Measurements from ENCODE around the gene PAPOLA. TPM values are rescaled to one million over a fixed set of nuclear protein-coding genes. Genes with fewer than 3 reads are reported as not detected.

The PAPOLA gene
- total and polyA plus RNA-seq, 9 of the 15 experiments (the other 6 are each of a cell fraction or from before 2014, with no cell fraction given), result 51.1 to 199 (median 95.8) TPM

DNA sequence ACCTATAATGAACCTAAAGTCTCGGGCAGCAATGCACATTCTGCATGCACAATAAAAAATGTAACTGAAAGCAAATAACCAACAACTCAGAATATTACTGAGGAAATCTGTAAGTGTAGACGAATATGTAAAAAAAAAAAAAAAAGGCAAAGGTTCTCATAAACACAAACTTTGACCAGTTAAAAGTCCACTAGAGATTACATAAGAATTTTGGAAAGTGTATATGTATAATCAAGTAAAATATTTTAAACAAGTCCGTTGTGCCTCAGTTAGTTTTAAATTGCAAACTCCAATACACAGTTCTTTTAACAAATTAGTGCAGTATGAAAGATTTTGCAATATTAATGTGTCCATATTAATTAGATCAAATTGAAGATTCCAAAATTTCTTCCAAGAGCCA, 35.3 kb upstream of the PAPOLA start:
- Histone ChIP-seq H2AFZ (ENCODE audit: low read depth, low read length) (no peak overlapping the region), H3K79me2 (ENCODE audit: control insufficient read depth, insufficient read depth, low read length) (no peaks in the 10 kb centered on the region), H3K9me1 (ENCODE audit: control insufficient read depth, insufficient read depth, low read length) (no peaks in the 10 kb centered on the region), H3K36me3 (ENCODE audit: control insufficient read depth, insufficient read depth, low read length) (no peaks in the 10 kb centered on the region), H3K4me1 (replicated peaks in 1 of 2; ENCODE audit: control insufficient read depth in 2 of 2, insufficient read depth in 2 of 2, low read length in 2 of 2) (no peaks in the 10 kb centered on the region), H3K9ac (ENCODE audit: insufficient read depth in 1 of 2, low read depth in 2 of 2, low read length in 2 of 2) (no peak overlapping the region), H3K27ac (ENCODE audit: extremely low read depth, low read depth, low read length) (no peak overlapping the region), H3K9me3 (replicated peaks; ENCODE audit: control insufficient read depth, insufficient read depth, low read depth, low read length) (no peaks in the 10 kb centered on the region), H3K4me3 (no peak overlapping the region), H4K20me1 (replicated peaks; ENCODE audit: control insufficient read depth, insufficient read depth, low read length) (no peaks in the 10 kb centered on the region), H3K4me2 (ENCODE audit: insufficient read depth, low read length) (no peak overlapping the region), H3K27me3 (ENCODE audit: control insufficient read depth in 2 of 2, insufficient read depth in 2 of 2, low read length in 2 of 2) (peaks cover 4 to 5% of the 10 kb centered on the region in 2 experiments; a peak in 3 of 5 replicates)
- FAIRE-seq, result no peak
- 12% methylated on average over 3 of the region's 3 CpGs for WGBS (ENCODE audit: insufficient coverage, low coverage, missing lambda C conversion rate)
- no TSS peak for BruUV-seq (replicated peaks)
- no peak for DNase-seq (ENCODE audit: extremely low read depth in 1 of 4, low spot score in 3 of 4)
- ChIA-PET POLR2A (no interaction called here), CTCF (ENCODE audit: low intra/inter-chr PET ratio) (no interaction called here)
- no peak for ATAC-seq
- intact Hi-C loops (cut with micrococcal nuclease) (no loop called here), in situ Hi-C loops (cut with MboI) (no loop called here)
- TF ChIP-seq, protein P1, sequence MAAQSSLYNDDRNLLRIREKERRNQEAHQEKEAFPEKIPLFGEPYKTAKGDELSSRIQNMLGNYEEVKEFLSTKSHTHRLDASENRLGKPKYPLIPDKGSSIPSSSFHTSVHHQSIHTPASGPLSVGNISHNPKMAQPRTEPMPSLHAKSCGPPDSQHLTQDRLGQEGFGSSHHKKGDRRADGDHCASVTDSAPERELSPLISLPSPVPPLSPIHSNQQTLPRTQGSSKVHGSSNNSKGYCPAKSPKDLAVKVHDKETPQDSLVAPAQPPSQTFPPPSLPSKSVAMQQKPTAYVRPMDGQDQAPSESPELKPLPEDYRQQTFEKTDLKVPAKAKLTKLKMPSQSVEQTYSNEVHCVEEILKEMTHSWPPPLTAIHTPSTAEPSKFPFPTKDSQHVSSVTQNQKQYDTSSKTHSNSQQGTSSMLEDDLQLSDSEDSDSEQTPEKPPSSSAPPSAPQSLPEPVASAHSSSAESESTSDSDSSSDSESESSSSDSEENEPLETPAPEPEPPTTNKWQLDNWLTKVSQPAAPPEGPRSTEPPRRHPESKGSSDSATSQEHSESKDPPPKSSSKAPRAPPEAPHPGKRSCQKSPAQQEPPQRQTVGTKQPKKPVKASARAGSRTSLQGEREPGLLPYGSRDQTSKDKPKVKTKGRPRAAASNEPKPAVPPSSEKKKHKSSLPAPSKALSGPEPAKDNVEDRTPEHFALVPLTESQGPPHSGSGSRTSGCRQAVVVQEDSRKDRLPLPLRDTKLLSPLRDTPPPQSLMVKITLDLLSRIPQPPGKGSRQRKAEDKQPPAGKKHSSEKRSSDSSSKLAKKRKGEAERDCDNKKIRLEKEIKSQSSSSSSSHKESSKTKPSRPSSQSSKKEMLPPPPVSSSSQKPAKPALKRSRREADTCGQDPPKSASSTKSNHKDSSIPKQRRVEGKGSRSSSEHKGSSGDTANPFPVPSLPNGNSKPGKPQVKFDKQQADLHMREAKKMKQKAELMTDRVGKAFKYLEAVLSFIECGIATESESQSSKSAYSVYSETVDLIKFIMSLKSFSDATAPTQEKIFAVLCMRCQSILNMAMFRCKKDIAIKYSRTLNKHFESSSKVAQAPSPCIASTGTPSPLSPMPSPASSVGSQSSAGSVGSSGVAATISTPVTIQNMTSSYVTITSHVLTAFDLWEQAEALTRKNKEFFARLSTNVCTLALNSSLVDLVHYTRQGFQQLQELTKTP (IDR thresholded peaks at IDR 0.05; ENCODE audit: low read depth in 1 of 2, partially characterized antibody in 2 of 2), result no peak
- TF ChIP-seq CUX1 (CRISPR knock-in tag; IDR thresholded peaks at IDR 0.05) (no peak), SP1 (CRISPR knock-in tag; IDR thresholded peaks at IDR 0.05) (no peak), SMAD3 (CRISPR knock-in tag; conservative IDR thresholded peaks at IDR 0.05) (no peak), MTA3 (IDR thresholded peaks at IDR 0.05; ENCODE audit: borderline replicate concordance) (no peak), SRSF3 (IDR thresholded peaks at IDR 0.05; ENCODE audit: insufficient read depth, low read length) (no peak), NFXL1 (CRISPR knock-in tag; IDR thresholded peaks at IDR 0.05) (no peak), RBM15 (IDR thresholded peaks at IDR 0.05; ENCODE audit: insufficient read depth, low read length) (no peak)
- TF ChIP-seq, protein P2, sequence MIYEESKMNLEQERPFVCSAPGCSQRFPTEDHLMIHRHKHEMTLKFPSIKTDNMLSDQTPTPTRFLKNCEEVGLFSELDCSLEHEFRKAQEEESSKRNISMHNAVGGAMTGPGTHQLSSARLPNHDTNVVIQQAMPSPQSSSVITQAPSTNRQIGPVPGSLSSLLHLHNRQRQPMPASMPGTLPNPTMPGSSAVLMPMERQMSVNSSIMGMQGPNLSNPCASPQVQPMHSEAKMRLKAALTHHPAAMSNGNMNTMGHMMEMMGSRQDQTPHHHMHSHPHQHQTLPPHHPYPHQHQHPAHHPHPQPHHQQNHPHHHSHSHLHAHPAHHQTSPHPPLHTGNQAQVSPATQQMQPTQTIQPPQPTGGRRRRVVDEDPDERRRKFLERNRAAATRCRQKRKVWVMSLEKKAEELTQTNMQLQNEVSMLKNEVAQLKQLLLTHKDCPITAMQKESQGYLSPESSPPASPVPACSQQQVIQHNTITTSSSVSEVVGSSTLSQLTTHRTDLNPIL (CRISPR knock-in tag; IDR thresholded peaks at IDR 0.05), result no peak

Data from K562 (cell line).